Measurements from ENCODE around the gene GPD1.

The GPD1 gene

DNA sequence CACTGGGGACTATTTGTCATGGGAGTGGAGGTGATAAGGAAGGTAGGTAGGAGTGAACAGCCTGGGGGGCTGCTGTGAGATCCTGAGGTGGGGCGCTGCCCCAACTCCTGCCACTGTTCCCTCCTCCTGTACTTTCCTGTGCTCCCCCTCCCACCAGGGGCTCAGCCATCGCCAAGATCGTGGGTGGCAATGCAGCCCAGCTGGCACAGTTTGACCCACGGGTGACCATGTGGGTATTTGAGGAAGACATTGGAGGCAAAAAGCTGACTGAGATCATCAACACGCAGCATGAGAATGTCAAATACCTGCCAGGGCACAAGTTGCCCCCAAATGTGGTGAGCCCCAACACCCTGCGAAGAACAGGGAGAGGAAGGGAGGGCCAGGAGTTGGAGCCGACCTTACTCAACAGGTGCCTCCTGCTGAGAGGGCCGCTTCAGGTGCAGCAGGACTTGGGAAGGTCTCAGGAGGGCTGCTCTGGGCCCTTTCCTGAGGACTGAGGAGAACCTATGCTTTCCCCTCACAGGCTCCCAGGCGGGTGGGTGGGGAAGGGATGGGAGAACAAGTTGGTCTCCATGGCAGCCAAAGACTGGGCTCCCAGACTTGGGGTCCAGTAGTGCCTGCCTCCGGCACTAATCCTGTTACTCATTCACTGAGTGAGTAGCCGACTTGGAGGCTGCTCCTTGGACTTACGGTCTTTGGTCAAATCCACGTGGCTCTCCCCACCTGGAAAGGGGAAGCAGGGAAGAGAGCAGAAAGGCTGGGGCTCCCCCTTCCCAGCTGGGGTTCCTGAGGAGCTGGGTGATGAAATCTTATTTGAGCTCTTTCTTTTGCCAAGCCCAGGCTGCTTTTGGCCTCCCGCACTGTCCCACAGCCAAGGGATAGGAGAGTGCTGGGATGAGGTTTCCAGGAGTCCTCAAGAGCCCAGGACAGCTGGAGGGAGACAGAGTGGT is 884 bp downstream of the GPD1 start:
- no peaks in the 10 kb centered on the region for H3K9me3 ChIP-seq (replicated peaks; ENCODE audit: low read length)
- H3K9ac ChIP-seq (ENCODE audit: low read depth, low read length): no peak overlapping the region
- H3K4me2 ChIP-seq (ENCODE audit: low read length): no peak overlapping the region
- H3K4me1 ChIP-seq (ENCODE audit: control insufficient read depth, insufficient read depth, low read length): peaks cover 11% of the 10 kb centered on the region
- peaks cover 4% of the 10 kb centered on the region for H3K27me3 ChIP-seq (ENCODE audit: control insufficient read depth, insufficient read depth, low read length)
- H3K36me3 ChIP-seq (ENCODE audit: insufficient read depth, low read length): peaks cover 9% of the 10 kb centered on the region
- no peak overlapping the region for H3K4me3 ChIP-seq (ENCODE audit: low read length)

DNA sequence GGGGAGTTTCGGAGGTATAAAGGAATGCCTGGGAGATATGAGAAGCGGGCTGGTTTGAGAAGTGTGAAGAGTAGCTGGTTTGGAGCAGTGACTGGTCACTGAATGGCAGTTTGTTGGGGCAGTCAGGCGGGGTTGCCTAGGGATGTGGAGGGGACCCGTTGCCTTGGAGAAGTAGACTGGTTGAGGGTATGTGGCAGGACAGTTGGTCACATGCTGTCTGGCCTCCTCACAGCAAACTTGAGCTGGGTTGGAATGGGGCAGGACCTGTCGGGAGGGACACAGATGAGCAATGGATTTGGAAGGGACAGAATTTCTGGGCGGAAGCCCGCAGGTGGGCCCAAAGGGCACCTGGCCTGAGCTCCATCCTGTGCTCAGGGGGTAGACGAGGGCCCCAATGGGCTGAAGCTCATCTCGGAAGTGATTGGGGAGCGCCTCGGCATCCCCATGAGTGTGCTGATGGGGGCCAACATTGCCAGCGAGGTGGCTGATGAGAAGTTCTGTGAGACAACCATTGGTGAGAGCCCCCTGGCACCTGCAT is 2.2 kb downstream of the GPD1 start:
- H3K36me3 ChIP-seq (ENCODE audit: insufficient read depth, low read length): peaks cover under 1% of the 10 kb centered on the region
- no peaks in the 10 kb centered on the region for H3K9me3 ChIP-seq (replicated peaks; ENCODE audit: low read length)
- peaks cover 21% of the 10 kb centered on the region for H3K4me1 ChIP-seq (ENCODE audit: control insufficient read depth, insufficient read depth, low read length)

DNA sequence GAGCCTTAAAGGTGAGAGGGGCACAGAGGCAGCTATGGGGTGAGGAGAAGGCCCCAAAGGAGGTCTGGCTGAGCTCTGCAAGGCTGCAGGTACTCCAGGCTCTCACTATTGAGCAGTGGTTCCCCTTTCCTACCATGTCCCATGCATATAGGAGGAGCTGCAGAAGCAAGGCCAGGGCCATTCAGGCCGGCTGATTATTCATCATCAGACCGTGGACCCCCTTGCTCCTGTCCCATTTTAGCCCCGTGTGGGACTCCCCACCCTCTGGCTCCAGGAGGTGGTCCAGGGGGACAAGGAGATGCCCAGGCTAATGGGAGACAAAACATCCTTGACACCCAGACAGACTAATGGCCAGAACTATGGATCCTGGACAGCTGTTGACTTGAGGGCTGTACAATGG is 3.1 kb downstream of the GPD1 start:
- no peaks in the 10 kb centered on the region for H3K9me3 ChIP-seq (replicated peaks; ENCODE audit: low read length)
- peaks cover 26% of the 10 kb centered on the region for H3K4me1 ChIP-seq (ENCODE audit: control insufficient read depth, insufficient read depth, low read length)
- H3K4me3 ChIP-seq (ENCODE audit: low read length): no peak overlapping the region
- H3K27me3 ChIP-seq (ENCODE audit: control insufficient read depth, insufficient read depth, low read length): peaks cover 4% of the 10 kb centered on the region
- H3K9ac ChIP-seq (ENCODE audit: low read depth, low read length): no peak overlapping the region
- no peaks in the 10 kb centered on the region for H3K36me3 ChIP-seq (ENCODE audit: insufficient read depth, low read length)
- H3K4me2 ChIP-seq (ENCODE audit: low read length): no peak overlapping the region

More for the DNA sequence above, 2.2 kb downstream of the GPD1 start:
- H3K4me2 ChIP-seq (ENCODE audit: low read length): no peak overlapping the region
- H3K27me3 ChIP-seq (ENCODE audit: control insufficient read depth, insufficient read depth, low read length): peaks cover 4% of the 10 kb centered on the region
- no peak overlapping the region for H3K9ac ChIP-seq (ENCODE audit: low read depth, low read length)
- no peak overlapping the region for H3K4me3 ChIP-seq (ENCODE audit: low read length)

DNA sequence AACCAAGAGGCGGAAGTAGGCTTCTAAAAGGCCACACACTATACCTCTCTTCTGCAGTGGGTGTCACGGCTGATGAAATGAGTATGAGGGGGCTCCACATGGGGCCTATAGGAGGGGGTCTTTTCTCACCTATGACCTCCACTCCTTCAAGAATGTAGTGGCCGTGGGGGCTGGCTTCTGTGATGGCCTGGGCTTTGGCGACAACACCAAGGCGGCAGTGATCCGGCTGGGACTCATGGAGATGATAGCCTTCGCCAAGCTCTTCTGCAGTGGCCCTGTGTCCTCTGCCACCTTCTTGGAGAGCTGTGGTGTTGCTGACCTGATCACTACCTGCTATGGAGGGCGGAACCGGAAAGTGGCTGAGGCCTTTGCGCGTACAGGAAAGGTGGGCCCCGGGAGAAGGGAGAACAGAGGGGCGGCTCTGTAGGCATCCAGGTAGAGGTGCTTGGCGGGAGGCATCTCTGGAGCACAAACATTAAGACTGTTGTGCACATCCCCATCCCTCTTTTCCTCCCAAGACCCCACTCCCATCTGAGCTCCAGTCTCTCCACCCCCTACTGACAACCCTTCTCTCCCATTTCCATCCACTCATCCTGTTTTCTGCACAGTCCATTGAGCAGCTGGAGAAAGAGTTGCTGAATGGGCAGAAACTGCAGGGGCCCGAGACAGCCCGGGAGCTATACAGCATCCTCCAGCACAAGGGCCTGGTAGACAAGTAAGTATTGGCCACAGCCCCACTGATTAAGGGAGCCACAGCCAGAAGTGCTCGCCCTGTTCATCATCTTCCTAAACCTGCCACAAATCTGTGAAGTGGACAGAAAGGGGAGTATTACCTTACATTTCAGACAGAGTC is 3.8 kb downstream of the GPD1 start:
- Histone ChIP-seq H3K9ac (ENCODE audit: low read depth, low read length) (no peak overlapping the region), H3K36me3 (ENCODE audit: insufficient read depth, low read length) (no peaks in the 10 kb centered on the region), H3K4me1 (ENCODE audit: control insufficient read depth, insufficient read depth, low read length) (peaks cover 26% of the 10 kb centered on the region), H3K4me2 (ENCODE audit: low read length) (no peak overlapping the region), H3K27me3 (ENCODE audit: control insufficient read depth, insufficient read depth, low read length) (peaks cover 4% of the 10 kb centered on the region), H3K4me3 (ENCODE audit: low read length) (no peak overlapping the region), H3K9me3 (replicated peaks; ENCODE audit: low read length) (no peaks in the 10 kb centered on the region)

DNA sequence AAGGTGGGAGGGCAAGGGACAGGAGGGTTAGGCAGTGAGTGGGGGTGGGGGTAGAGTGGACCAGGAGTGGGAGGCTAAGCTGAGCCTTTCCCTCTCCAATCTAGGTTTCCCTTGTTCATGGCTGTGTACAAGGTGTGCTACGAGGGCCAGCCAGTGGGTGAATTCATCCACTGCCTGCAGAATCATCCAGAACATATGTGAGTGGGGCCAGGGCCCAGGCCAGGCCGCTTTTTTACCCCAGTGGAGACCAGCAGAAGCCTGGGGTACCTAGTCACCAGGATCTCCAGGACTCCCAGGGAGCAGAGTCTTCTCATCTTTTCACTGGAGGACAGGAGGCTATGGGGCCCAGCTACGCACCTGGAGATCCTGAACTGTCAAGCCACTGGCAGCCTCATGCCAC is 5.5 kb downstream of the GPD1 start:
- Histone ChIP-seq H3K9ac (ENCODE audit: low read depth, low read length) (no peak overlapping the region), H3K4me3 (ENCODE audit: low read length) (no peak overlapping the region), H3K27me3 (ENCODE audit: control insufficient read depth, insufficient read depth, low read length) (peaks cover 4% of the 10 kb centered on the region), H3K36me3 (ENCODE audit: insufficient read depth, low read length) (no peaks in the 10 kb centered on the region), H3K4me1 (ENCODE audit: control insufficient read depth, insufficient read depth, low read length) (peaks cover 18% of the 10 kb centered on the region), H3K4me2 (ENCODE audit: low read length) (no peak overlapping the region), H3K9me3 (replicated peaks; ENCODE audit: low read length) (no peaks in the 10 kb centered on the region)

DNA sequence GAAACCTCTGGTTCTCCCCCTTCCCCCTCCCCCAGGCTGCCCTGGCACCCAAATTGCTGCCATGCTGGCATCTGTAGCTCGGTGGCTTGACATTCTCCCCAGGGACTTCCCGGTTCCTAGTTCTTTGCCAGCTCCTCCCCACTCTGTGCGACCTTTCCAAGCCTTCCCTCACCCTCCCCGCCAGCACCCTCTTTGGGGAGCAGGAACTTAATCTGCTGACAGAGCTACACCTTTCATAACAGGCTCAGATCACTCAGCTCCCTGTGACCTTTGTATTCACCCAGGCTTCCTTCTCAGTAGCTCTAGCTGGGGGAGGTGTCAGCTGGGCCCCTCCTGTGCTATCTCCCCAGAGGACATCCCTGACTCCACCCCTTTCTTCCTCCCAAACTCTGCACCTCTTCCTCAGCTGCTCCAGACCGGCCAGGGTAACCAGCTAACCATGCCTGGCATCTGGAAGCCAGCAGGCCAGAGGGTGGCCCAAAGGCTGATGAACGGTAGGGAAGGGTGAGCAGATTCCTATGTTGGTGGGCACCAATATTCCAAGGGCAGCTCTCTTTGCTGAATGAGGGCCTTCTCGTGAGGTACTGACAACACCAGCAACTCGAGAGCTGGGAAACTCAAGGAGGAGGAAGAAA is 6.4 kb downstream of the GPD1 start:
- H3K27me3 ChIP-seq (ENCODE audit: control insufficient read depth, insufficient read depth, low read length): peaks cover 2% of the 10 kb centered on the region
- no peak overlapping the region for H3K4me3 ChIP-seq (ENCODE audit: low read length)
- H3K4me2 ChIP-seq (ENCODE audit: low read length): peak overlapping the region; percentile 78
- H3K4me1 ChIP-seq (ENCODE audit: control insufficient read depth, insufficient read depth, low read length): peaks cover 18% of the 10 kb centered on the region
- H3K9ac ChIP-seq (ENCODE audit: low read depth, low read length): peak overlapping the region; percentile 12
- no peaks in the 10 kb centered on the region for H3K36me3 ChIP-seq (ENCODE audit: insufficient read depth, low read length)
- H3K9me3 ChIP-seq (replicated peaks; ENCODE audit: low read length): no peaks in the 10 kb centered on the region

DNA sequence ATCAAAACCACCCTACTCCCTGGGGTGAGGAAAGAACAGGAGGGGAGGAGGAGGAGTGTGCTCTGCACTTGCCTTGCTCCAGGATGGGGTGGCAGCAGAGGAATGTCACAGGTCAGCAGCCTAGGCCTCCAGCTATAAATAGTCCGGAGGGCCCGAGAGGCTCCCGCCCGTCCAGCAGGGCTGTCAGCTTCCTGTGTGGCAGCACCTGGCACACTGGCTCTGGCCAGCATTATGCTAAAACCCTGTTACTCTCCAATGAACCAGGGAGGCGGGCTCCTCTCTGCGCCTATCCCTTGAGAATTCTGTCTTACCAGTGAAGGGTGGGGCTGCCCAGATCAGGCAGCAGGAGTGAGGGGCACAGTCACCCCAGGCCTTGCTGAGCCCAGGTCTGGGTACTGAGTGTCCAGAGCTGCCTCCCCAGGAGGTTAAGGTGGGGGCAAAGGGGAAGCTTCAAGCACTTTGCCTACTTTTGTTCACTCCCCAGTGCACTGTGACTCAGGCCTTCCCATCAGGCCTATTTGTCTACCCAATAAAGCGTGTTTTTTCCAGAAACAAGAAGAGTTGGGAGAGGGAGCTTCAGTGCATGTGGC is 7.0 kb downstream of the GPD1 start:
- H3K4me3 ChIP-seq (ENCODE audit: low read length): peak overlapping the region; percentile 59
- no peaks in the 10 kb centered on the region for H3K27me3 ChIP-seq (ENCODE audit: control insufficient read depth, insufficient read depth, low read length)
- H3K9ac ChIP-seq (ENCODE audit: low read depth, low read length): peak overlapping the region; percentile 12
- H3K4me1 ChIP-seq (ENCODE audit: control insufficient read depth, insufficient read depth, low read length): peaks cover 18% of the 10 kb centered on the region
- no peaks in the 10 kb centered on the region for H3K9me3 ChIP-seq (replicated peaks; ENCODE audit: low read length)
- H3K36me3 ChIP-seq (ENCODE audit: insufficient read depth, low read length): no peaks in the 10 kb centered on the region
- peak overlapping the region; percentile 78 for H3K4me2 ChIP-seq (ENCODE audit: low read length)

DNA sequence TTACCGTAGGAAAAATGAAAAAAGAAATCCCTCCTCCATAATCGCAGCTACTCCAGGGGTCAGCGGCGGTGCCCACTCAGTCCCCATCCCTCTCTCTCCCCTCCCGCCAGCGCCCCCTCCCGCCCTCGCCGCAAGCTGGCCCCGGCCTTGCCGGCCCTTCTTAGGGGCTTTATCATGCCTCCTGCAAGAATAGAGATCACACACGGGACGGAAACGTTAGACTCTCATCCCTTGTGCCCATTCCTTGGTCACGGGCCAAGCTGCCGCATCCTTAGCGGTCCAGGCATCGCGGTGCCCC is 7.5 kb downstream of the GPD1 start:
- Histone ChIP-seq H3K4me3 (ENCODE audit: low read length) (peak overlapping the region; percentile 59), H3K27me3 (ENCODE audit: control insufficient read depth, insufficient read depth, low read length) (no peaks in the 10 kb centered on the region), H3K9me3 (replicated peaks; ENCODE audit: low read length) (no peaks in the 10 kb centered on the region), H3K9ac (ENCODE audit: low read depth, low read length) (no peak overlapping the region), H3K4me1 (ENCODE audit: control insufficient read depth, insufficient read depth, low read length) (peaks cover 18% of the 10 kb centered on the region), H3K4me2 (ENCODE audit: low read length) (peak overlapping the region; percentile 78), H3K36me3 (ENCODE audit: insufficient read depth, low read length) (peaks cover under 1% of the 10 kb centered on the region)

DNA sequence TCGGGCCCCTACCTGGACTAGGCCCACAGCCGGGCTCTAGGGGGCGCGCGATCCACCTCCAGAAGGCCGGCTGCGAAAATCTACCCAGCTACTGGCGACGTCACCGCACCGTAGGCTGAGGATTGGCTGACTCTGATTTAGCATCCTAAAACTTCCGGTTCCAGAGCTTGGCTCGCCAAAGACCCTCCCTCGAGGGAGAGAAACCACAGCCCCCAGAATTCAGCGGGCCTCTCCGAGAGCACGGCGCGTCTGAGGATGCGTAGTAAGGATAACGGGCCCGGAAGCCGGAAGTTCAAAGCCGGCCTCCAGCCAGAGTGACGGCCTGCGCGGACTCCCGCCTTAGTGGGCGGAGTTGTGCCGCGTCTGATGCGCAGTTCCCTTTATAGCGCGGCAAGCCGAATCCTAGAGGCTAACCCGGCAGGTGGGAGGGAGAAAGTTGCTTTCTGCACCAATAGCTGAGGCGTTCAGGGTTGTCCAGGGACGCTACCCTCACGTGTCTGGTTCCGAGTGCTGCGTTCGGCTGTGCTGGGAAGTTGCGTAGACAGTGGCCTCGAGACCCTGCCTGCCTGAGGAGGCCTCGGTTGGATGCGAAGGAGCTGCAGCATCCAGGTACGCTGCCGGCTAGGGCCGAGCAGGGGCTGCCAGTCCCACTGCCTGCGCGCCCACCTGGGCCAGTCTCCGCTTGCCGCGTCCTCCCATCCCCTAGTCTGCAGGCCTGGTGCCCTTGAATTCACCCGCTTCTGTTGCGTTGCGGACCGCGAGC is 8.1 kb downstream of the GPD1 start, which contains the start of gene COX14:
Gene COX14 (plus strand): TSS at position 544 of the 763 bp plus-strand sequence. CDS start 7,808 bp downstream, outside the sequence.
- Histone ChIP-seq H3K36me3 (ENCODE audit: insufficient read depth, low read length) (peaks cover 3% of the 10 kb centered on the region), H3K27me3 (ENCODE audit: control insufficient read depth, insufficient read depth, low read length) (no peaks in the 10 kb centered on the region)

DNA sequence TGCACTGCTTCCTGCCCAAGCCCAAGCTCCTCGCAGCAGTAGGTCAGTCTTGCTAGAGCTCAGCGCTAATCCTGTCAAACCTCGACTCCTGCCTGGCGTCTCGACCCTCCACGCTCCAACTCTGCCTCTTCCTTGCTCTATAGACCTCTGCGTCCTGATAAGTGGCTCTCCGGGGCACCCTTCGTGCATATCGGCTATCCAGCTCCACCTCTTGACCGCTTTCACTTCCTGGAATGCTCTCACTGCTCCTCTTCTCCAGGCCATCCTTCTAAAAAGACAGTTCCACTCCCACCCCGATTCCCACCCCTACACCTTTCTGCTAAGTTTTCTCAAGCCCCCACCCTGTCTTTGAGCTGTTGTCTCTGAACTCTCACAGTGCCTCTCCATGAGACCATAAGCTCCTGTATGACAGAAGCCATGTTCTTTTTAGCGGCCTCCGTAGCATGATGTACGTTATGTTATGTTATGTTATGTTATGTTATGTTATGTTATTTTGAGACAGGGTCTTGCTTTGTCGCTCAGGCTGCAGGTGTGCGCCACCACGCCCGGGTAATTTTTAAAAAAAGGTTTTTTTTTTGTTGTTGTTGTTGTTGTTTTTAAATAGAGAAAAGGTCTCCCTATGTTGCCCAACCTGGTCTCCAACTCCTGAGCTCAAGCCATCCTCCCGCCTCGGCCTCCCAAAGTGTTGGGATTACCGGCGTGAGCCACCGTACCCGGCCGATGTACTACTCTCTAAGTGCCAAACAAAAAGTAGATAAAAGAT is 8.8 kb downstream of the GPD1 start:
- peaks cover 3% of the 10 kb centered on the region for H3K36me3 ChIP-seq (ENCODE audit: insufficient read depth, low read length)
- no peaks in the 10 kb centered on the region for H3K9me3 ChIP-seq (replicated peaks; ENCODE audit: low read length)
- peak overlapping the region; percentile 89 for H3K4me3 ChIP-seq (ENCODE audit: low read length)
- peaks cover 18% of the 10 kb centered on the region for H3K4me1 ChIP-seq (ENCODE audit: control insufficient read depth, insufficient read depth, low read length)
- peak overlapping the region; percentile 87 for H3K9ac ChIP-seq (ENCODE audit: low read depth, low read length)
- peak overlapping the region; percentile 86 for H3K4me2 ChIP-seq (ENCODE audit: low read length)
- no peaks in the 10 kb centered on the region for H3K27me3 ChIP-seq (ENCODE audit: control insufficient read depth, insufficient read depth, low read length)

More for the DNA sequence above, 8.1 kb downstream of the GPD1 start, which contains the start of gene COX14:
- Histone ChIP-seq H3K4me1 (ENCODE audit: control insufficient read depth, insufficient read depth, low read length) (peaks cover 18% of the 10 kb centered on the region), H3K9ac (ENCODE audit: low read depth, low read length) (peak within 1 kb of the TSS; percentile 87), H3K4me3 (ENCODE audit: low read length) (peak within 1 kb of the TSS; percentile 89), H3K4me2 (ENCODE audit: low read length) (peak within 1 kb of the TSS; percentile 86), H3K9me3 (replicated peaks; ENCODE audit: low read length) (no peaks in the 10 kb centered on the region)
